T-cell (primary cell): ENCODE measurements around the gene RIIAD1. TPM values are rescaled to one million over a fixed set of nuclear protein-coding genes. Genes with fewer than 3 reads are reported as not detected.

Experiments
- ATAC-seq, 4 experiments: fragments of 200-7000 bp in 3 of 4; fragments of 150-1000 bp in 1 of 4; cut with Tn5 transposase; replicated peaks in 1 of 4; 1 replicate in 3 of 4; 2 replicates in 1 of 4; pipeline ENCODE4 v1.10.0; 2021; ENCODE audit warnings: moderate library complexity in 3 of 4, mild to moderate bottlenecking in 2 of 4, moderate number of reproducible peaks in 1 of 4
- CTCF ChIA-PET, 2 donors: fragments of 300-600 bp; sonication (Branson Sonifier 250); formaldehyde crosslinking; loops; one replicate each; lab custom pipeline; 2022; ENCODE audit warnings: antibody characterized with exemption in 2 of 2; lab: Charles Lee
- POLR2A ChIA-PET, 2 donors: fragments of 300-600 bp; sonication (Branson Sonifier 250); formaldehyde crosslinking; loops; one replicate each; lab custom pipeline; 2022; ENCODE audit warnings: antibody characterized with exemption in 2 of 2; lab: Charles Lee
- DNase-seq, 35 experiments: peaks; one replicate each; pipeline versions ENCODE4 v3.0.0 to v3.0.0-alpha.2; 2013 to 2023
- H3K27ac ChIP-seq: one replicate; pipeline ENCODE4 v1.5.1; 2013; ENCODE audit warnings: low read length
- H3K27me3 ChIP-seq, 2 experiments: replicated peaks in 1 of 2; 1 replicate in 1 of 2; 2 replicates in 1 of 2; pipeline versions ENCODE4 v1.6.1 to v1.7.0; 2013; ENCODE audit warnings: low read length in 1 of 2, mixed read lengths in 1 of 2; ENCODE audit not compliant: control insufficient read depth in 2 of 2, insufficient read depth in 2 of 2; ENCODE audit errors: extremely low read depth in 1 of 2
- H3K36me3 ChIP-seq, 2 donors: 1 replicate in 1 of 2; 2 replicates in 1 of 2; pipeline versions ENCODE4 v1.6.1 to v1.7.0; 2013; ENCODE audit warnings: low read length in 1 of 2; ENCODE audit not compliant: control insufficient read depth in 2 of 2, insufficient read depth in 1 of 2; ENCODE audit errors: extremely low read depth in 1 of 2
- H3K4me1 ChIP-seq, 2 experiments: 1 replicate in 1 of 2; 2 replicates in 1 of 2; pipeline versions ENCODE4 v1.6.1 to v1.7.0; 2013; ENCODE audit warnings: low read length in 2 of 2, mixed read lengths in 1 of 2; ENCODE audit not compliant: insufficient read depth in 2 of 2, control insufficient read depth in 1 of 2; ENCODE audit errors: extremely low read depth in 1 of 2
- H3K4me3 ChIP-seq, 2 donors: 1 replicate in 1 of 2; 2 replicates in 1 of 2; pipeline versions ENCODE4 v1.5.1 to v1.7.0; 2013; ENCODE audit warnings: mild to moderate bottlenecking in 2 of 2, low read length in 1 of 2, moderate library complexity in 1 of 2; ENCODE audit not compliant: control insufficient read depth in 1 of 2; ENCODE audit errors: extremely low read depth in 1 of 2
- H3K9me3 ChIP-seq: 2 replicates; pipeline ENCODE4 v1.7.0; 2013
- H3K27ac Mint-ChIP-seq, 2 donors: one replicate each; pipeline ENCODE4 v1.8.0; 2020 to 2021; ENCODE audit warnings: mild to moderate bottlenecking in 2 of 2, mixed read lengths in 2 of 2
- H3K27me3 Mint-ChIP-seq, 2 donors: one replicate each; pipeline ENCODE4 v1.8.0; 2021 to 2022; ENCODE audit warnings: mixed read lengths in 2 of 2
- H3K36me3 Mint-ChIP-seq: one replicate; pipeline ENCODE4 v1.8.0; 2021; ENCODE audit warnings: mixed read lengths
- H3K4me1 Mint-ChIP-seq, 3 donors: one replicate each; pipeline ENCODE4 v1.8.0; 2020 to 2022; ENCODE audit warnings: mixed read lengths in 3 of 3, mild to moderate bottlenecking in 1 of 3
- H3K4me3 Mint-ChIP-seq, 3 donors: one replicate each; pipeline ENCODE4 v1.8.0; 2020 to 2022; ENCODE audit warnings: mild to moderate bottlenecking in 3 of 3, mixed read lengths in 3 of 3, moderate library complexity in 3 of 3
- H3K9me3 Mint-ChIP-seq, 3 donors: one replicate each; pipeline ENCODE4 v1.8.0; 2020 to 2022; ENCODE audit warnings: mixed read lengths in 3 of 3
- WGBS: methylation state at CpG from one replicate; pipeline ENCODE4 v1.1.5; 2013; ENCODE audit warnings: missing lambda C conversion rate; ENCODE audit not compliant: insufficient coverage; 5-methylcytosine and 5-hydroxymethylcytosine counted together
- total RNA-seq, 35 experiments: library from RNA in 6 of 35; stranded (reverse) in 6 of 35; fragments of 120-200 nt in 1 of 35; gene quantifications; one replicate each; pipeline versions ENCODE4 v1.2.1 to v1.2.4 and lab custom pipeline; 2013 to 2026

The RIIAD1 gene
- total RNA-seq, 5 donors from 2014 or later (not counting 1 experiment from before 2014, with no cell fraction given), result not detected

DNA sequence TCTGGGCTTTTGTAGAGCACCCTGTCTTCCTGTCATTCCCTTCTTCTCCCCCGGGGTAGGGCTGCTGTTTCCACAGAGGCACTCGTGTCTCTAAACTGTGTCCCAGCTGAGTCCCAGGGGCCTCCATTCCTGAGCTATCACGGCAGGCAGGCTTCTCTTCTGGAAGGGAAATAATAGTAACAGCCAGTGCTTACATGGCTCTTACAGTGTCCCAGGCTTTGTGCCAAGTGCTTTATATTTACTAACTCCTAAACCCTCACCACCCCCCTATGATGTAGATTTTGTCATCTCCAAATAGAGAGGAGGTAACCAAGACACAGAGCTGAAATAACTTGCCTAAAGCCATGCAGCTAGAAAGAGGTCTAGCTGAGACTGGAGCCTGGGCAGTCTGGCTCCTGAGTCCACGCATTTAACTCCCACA is 3.3 kb upstream of the RIIAD1 start:
- H3K36me3 ChIP-seq, result no peaks in the 10 kb centered on the region
- no peaks in the 10 kb centered on the region for H3K9me3 ChIP-seq
- no peaks in the 10 kb centered on the region for H3K9me3 Mint-ChIP-seq
- no CpG with 5 or more reads among the region's 4 CpGs for WGBS
- H3K27ac Mint-ChIP-seq, result no peak overlapping the region
- H3K27ac ChIP-seq, result no peak overlapping the region
- ATAC-seq (no peak), DNase-seq (no peak)
- peaks cover 31 to 42% (median 34%) of the 10 kb centered on the region in 3 donors for H3K4me1 Mint-ChIP-seq
- no peaks in the 10 kb centered on the region for H3K36me3 Mint-ChIP-seq
- peak overlapping the region in 1 of 3 donors; percentile 31 for H3K4me3 Mint-ChIP-seq
- CTCF ChIA-PET, result interaction anchor here in 1 of 2 donors (0.5 kb wide), 1 partner anchor 116 kb away, joined by 4 read pairs; no protein-coding TSS in a partner anchor
- peaks cover 8 to 62% of the 10 kb centered on the region in 2 experiments for H3K27me3 ChIP-seq
- POLR2A ChIA-PET, result interaction anchor here in 1 of 2 donors (0.5 to 0.6 kb wide), 2 partner anchors 44 to 77 kb away, joined by 3 to 4 read pairs; no protein-coding TSS in a partner anchor
- H3K4me1 ChIP-seq, result peaks cover 0 to 29% of the 10 kb centered on the region in 2 experiments
- H3K27me3 Mint-ChIP-seq, result peaks cover 52 to 70% of the 10 kb centered on the region in 2 donors
- no peak overlapping the region for H3K4me3 ChIP-seq

DNA sequence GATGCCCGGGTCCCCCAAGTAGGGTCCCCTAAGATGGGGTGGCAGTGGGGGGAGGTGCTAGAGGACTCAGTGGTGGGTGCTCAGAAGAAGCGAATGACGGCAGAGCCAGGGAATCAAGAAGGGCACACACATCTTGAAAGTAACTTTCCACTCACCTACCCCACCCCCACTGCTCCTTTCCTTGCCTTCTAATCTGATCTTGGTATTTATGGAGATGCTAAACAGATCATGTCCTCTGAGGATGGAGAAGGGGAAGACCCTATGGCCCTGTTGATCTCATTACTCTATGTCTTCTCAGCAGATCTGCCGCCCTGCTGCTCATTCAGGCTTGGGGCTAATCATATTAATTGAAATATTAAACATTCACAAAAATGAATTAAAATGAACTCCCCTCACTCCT is 2.7 kb upstream of the RIIAD1 start:
- H3K9me3 ChIP-seq, result no peaks in the 10 kb centered on the region
- Mint-ChIP-seq H3K9me3 (no peaks in the 10 kb centered on the region), H3K36me3 (no peaks in the 10 kb centered on the region), H3K4me3 (no peak overlapping the region), H3K27me3 (peaks cover 54 to 67% of the 10 kb centered on the region in 2 donors), H3K27ac (no peak overlapping the region), H3K4me1 (peaks cover 31 to 42% (median 34%) of the 10 kb centered on the region in 3 donors)
- no peaks in the 10 kb centered on the region for H3K36me3 ChIP-seq
- ChIA-PET CTCF (no interaction called here), POLR2A (no interaction called here)
- no peak for ATAC-seq
- no peak overlapping the region for H3K4me3 ChIP-seq
- no peak for DNase-seq
- 80% methylated on average over 1 of the region's 4 CpGs for WGBS
- peaks cover 0 to 29% of the 10 kb centered on the region in 2 experiments for H3K4me1 ChIP-seq
- H3K27me3 ChIP-seq, result peaks cover 8 to 62% of the 10 kb centered on the region in 2 experiments
- H3K27ac ChIP-seq, result no peak overlapping the region

DNA sequence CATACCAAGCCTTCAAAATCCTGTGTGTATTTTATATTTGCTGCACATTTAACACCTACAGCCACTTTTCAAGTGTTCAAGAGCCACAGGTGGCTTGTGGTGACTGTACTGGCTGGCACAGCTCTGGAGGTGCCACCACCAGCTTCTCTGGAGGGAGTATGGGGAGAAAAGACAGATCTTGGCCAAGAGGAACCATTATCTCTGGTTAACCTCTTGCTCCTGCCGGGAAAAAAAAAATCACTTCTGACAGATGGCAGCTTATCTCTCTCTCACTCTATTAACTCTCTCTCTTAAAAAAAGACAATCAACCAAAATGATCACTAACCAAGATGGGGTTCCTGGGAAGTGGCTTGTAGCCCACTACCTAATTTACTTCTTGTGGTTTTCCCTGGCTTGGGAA is 1.2 kb upstream of the RIIAD1 start:
- WGBS, result no CpG with 5 or more reads among the region's 1 CpG
- H3K36me3 ChIP-seq, result no peaks in the 10 kb centered on the region
- no peak for ATAC-seq
- H3K4me3 ChIP-seq, result peak overlapping the region in 1 of 2 donors; percentile 19
- no peaks in the 10 kb centered on the region for H3K9me3 Mint-ChIP-seq
- no peaks in the 10 kb centered on the region for H3K36me3 Mint-ChIP-seq
- H3K9me3 ChIP-seq, result no peaks in the 10 kb centered on the region
- no peak overlapping the region for H3K27ac Mint-ChIP-seq
- POLR2A ChIA-PET, result interaction anchor here in 1 of 2 donors (0.6 kb wide), 1 partner anchor 110 kb away, joined by 3 read pairs; no protein-coding TSS in a partner anchor
- DNase-seq, result no peak
- H3K4me1 Mint-ChIP-seq, result peaks cover 31 to 42% (median 34%) of the 10 kb centered on the region in 3 donors
- H3K27me3 ChIP-seq, result peaks cover 12 to 58% of the 10 kb centered on the region in 2 experiments
- CTCF ChIA-PET, result interaction anchor here in 1 of 2 donors (1.0 kb wide), 1 partner anchor 116 kb away, joined by 3 read pairs; no protein-coding TSS in a partner anchor
- peaks cover 48 to 64% of the 10 kb centered on the region in 2 donors for H3K27me3 Mint-ChIP-seq
- no peak overlapping the region for H3K27ac ChIP-seq
- peak overlapping the region in 2 of 3 donors; percentile 73 to 84 for H3K4me3 Mint-ChIP-seq
- H3K4me1 ChIP-seq, result peaks cover 0 to 29% of the 10 kb centered on the region in 2 experiments

DNA sequence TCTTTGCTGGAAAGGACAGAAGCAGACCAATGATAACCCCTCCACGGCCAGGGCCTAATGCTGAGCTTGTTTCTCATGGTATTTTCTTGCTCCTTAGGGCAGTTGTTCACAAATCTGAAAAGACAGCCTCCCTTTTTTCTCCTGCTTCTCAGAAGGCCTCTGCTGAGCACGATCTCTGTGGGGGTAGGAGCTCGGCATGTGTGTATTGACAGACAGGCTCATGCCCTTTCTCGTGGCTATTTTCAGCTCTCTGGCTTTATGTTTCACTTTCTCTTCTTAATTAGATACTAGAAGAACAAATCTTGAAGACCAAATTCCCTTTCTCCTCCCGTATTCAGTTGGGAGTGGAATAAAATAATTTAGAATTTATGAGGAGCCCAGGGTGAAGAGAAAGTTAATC is 768 bp upstream of the RIIAD1 start:
- Mint-ChIP-seq H3K27me3 (peaks cover 48 to 64% of the 10 kb centered on the region in 2 donors), H3K4me3 (peak overlapping the region; percentile 73 to 84 (median 79)), H3K36me3 (no peaks in the 10 kb centered on the region), H3K4me1 (peaks cover 31 to 42% (median 32%) of the 10 kb centered on the region in 3 donors), H3K9me3 (no peaks in the 10 kb centered on the region), H3K27ac (peak overlapping the region; percentile 50 to 62)
- DNase-seq (peak in 1 of 35 experiments; percentile 25), ATAC-seq (no peak)
- POLR2A ChIA-PET, result interaction anchor here in 1 of 2 donors (0.6 kb wide), 1 partner anchor 33 kb away, joined by 3 read pairs; no protein-coding TSS in a partner anchor
- CTCF ChIA-PET, result interaction anchor here in 1 of 2 donors (0.7 to 1.0 kb wide), 2 partner anchors 31 to 115 kb away, joined by 3 to 4 read pairs; no protein-coding TSS in a partner anchor
- WGBS, result 20% methylated on average over 1 of the region's 5 CpGs
- peaks cover 0 to 29% of the 10 kb centered on the region in 2 experiments for H3K4me1 ChIP-seq
- peaks cover 12 to 55% of the 10 kb centered on the region in 2 experiments for H3K27me3 ChIP-seq
- H3K27ac ChIP-seq, result no peak overlapping the region
- no peaks in the 10 kb centered on the region for H3K9me3 ChIP-seq
- peak overlapping the region; percentile 19 to 37 for H3K4me3 ChIP-seq
- no peaks in the 10 kb centered on the region for H3K36me3 ChIP-seq

DNA sequence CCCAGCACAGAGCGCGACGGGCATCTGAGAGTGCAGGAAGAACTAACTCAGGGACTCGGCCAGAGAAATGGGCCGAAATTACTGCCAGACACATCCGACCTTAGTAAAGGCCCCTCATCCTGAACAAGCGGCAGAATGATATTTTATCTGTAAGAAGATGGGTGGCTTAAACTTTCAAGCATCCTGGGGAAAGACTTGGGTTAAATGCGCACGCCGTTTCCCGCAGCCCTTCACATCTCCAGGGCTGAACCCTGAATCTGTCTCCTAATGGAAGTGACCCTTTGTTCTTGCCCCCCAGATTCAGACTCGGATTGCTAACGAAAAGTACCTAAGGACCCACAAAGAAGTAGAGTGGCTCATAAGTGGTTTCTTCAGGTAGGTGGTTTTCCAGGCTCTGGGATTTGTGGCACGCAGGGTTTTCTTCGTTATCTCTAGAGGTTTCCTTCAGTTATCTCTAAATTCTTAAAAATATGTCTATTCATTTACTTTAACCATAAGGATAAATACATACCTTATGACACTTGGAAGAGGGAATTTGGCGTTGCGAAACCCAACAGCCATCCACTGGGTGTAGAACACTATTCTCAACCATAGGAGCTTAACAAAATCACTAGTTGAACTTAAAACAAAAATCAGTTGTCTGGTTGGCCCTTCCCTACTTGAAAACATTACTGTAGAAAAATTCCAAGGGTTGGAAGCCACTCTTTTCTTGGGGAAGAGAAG is 627 bp downstream of the RIIAD1 start:
- Mint-ChIP-seq H3K9me3 (no peaks in the 10 kb centered on the region), H3K27ac (no peak overlapping the region), H3K4me3 (peak overlapping the region; percentile 74 to 84 (median 75)), H3K4me1 (peaks cover 28 to 39% (median 29%) of the 10 kb centered on the region in 3 donors), H3K36me3 (no peaks in the 10 kb centered on the region), H3K27me3 (peaks cover 44 to 69% of the 10 kb centered on the region in 2 donors)
- ChIA-PET CTCF (interaction anchor here in 1 of 2 donors (0.5 to 0.6 kb wide), 2 partner anchors 16 to 127 kb away, joined by 3 to 4 read pairs; no protein-coding TSS in a partner anchor), POLR2A (no interaction called here)
- Histone ChIP-seq H3K4me1 (peaks cover 0 to 20% of the 10 kb centered on the region in 2 experiments), H3K9me3 (no peaks in the 10 kb centered on the region), H3K4me3 (peak overlapping the region; percentile 44 to 58), H3K27me3 (peaks cover 15 to 47% of the 10 kb centered on the region in 2 experiments), H3K27ac (no peak overlapping the region), H3K36me3 (no peaks in the 10 kb centered on the region)
- WGBS, result no CpG with 5 or more reads among the region's 17 CpGs
- ATAC-seq (no peak), DNase-seq (no peak)

DNA sequence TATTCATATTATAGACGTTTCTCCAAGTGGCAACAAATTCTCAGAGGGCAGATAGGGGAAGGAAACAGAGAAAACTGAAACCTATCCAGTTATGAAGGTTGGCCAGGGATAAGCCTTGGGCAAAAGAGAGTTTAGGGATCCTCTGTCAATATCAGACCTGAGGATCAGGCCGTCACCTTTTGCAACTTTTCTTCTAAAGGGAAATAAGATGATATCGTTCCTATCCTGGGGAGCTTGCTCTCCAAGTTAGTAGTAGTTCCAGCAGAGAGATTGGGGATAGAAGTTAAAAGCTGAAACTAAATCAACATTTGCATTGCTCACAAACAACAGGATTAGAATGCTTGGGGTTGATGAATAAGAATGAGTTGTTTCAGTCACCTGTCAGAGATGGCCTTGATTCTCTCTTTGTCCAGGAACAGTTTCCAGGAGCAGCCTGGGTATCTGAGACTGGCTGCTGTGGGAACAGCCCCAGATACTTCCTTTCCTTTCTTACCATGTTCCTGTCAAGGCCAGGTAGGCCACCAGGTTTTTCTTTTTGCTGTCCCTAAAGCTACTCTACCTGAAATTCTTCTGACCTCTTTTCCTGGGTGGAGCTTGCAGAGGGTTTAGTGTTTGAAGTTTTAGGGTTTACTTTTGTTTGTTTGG is 2.5 kb downstream of the RIIAD1 start:
- POLR2A ChIA-PET, result interaction anchor here in 1 of 2 donors (0.6 kb wide), 1 partner anchor 19 kb away, joined by 3 read pairs; no protein-coding TSS in a partner anchor
- Histone ChIP-seq H3K9me3 (no peaks in the 10 kb centered on the region), H3K36me3 (no peaks in the 10 kb centered on the region), H3K4me1 (peaks cover 0 to 16% of the 10 kb centered on the region in 2 experiments), H3K27ac (no peak overlapping the region), H3K27me3 (peaks cover 10 to 42% of the 10 kb centered on the region in 2 experiments), H3K4me3 (no peak overlapping the region)
- Mint-ChIP-seq H3K27ac (no peak overlapping the region), H3K4me3 (no peak overlapping the region), H3K4me1 (peaks cover 19 to 23% (median 21%) of the 10 kb centered on the region in 3 donors), H3K9me3 (no peaks in the 10 kb centered on the region), H3K27me3 (peaks cover 32 to 67% of the 10 kb centered on the region in 2 donors), H3K36me3 (no peaks in the 10 kb centered on the region)
- ATAC-seq (no peak), DNase-seq (no peak)
- no CpG with 5 or more reads among the region's 3 CpGs for WGBS
- CTCF ChIA-PET, result no interaction called here
